ENCODE measurements around the gene VAV3. TPM values are rescaled to one million over a fixed set of nuclear protein-coding genes. Genes with fewer than 3 reads are reported as not detected.

VAV3 gene
- total RNA-seq, 5 donors from 2014 or later (not counting 1 experiment from before 2014, with no cell fraction given), result 3.7 to 13.4 (median 4.6) TPM

DNA sequence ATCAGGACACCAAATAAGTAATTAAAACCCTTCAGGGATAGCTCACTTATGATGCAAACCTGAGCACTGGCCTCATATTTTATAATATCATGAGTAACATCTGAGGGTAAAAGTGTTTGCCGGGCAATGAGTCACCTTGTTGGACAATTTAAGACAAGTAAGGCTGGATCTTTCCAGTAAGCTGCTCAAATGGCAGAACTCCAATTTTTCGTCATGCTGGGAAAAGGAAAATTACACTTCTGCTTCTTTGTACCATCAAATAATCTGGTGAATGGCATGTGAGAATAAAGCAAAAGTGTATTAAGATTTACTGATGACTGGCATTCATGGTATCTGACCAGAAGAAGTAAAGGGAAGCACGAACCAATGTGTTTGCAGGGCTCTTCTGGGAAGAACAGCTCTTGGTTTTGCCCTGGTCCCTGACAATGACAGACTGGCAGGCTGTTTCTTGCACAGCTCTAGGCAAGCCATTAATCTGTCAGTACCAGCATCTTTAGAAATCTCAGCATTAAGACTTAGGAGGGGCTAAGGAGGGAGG lies 392.2 kb downstream of the VAV3 start:
- CTCF ChIA-PET, result no interaction called here
- H3K36me3 Mint-ChIP-seq, result peaks cover 23% of the 10 kb centered on the region
- DNase-seq (no peak), ATAC-seq (replicated peaks in 1 of 4) (no peak)
- WGBS (ENCODE audit: insufficient coverage), result 75% methylated on average over 1 of the region's 3 CpGs
- peaks cover 5 to 7% of the 10 kb centered on the region in 2 donors for H3K36me3 ChIP-seq (ENCODE audit: control insufficient read depth in 2 of 2, extremely low read depth in 1 of 2, insufficient read depth in 1 of 2, low read length in 1 of 2)
- H3K9me3 Mint-ChIP-seq, result peaks cover 0 to 4% (median 0%) of the 10 kb centered on the region in 3 donors
- no peaks in the 10 kb centered on the region for H3K27me3 ChIP-seq (replicated peaks in 1 of 2; ENCODE audit: control insufficient read depth in 2 of 2, extremely low read depth in 1 of 2, insufficient read depth in 2 of 2, low read length in 1 of 2)
- no peaks in the 10 kb centered on the region for H3K9me3 ChIP-seq
- H3K4me1 ChIP-seq (ENCODE audit: control insufficient read depth in 1 of 2, extremely low read depth in 1 of 2, insufficient read depth in 2 of 2, low read length in 2 of 2), result no peaks in the 10 kb centered on the region
- H3K4me3 Mint-ChIP-seq, result no peak overlapping the region
- H3K27me3 Mint-ChIP-seq, result no peaks in the 10 kb centered on the region
- no peak overlapping the region for H3K4me3 ChIP-seq (ENCODE audit: control insufficient read depth in 1 of 2, extremely low read depth in 1 of 2, low read length in 1 of 2)
- no peak overlapping the region for H3K27ac Mint-ChIP-seq
- H3K27ac ChIP-seq (ENCODE audit: low read length), result no peak overlapping the region
- POLR2A ChIA-PET, result interaction anchor here in 1 of 2 donors (0.6 kb wide), 1 partner anchor 10 kb away, joined by 3 read pairs; no protein-coding TSS in a partner anchor
- no peaks in the 10 kb centered on the region for H3K4me1 Mint-ChIP-seq

DNA sequence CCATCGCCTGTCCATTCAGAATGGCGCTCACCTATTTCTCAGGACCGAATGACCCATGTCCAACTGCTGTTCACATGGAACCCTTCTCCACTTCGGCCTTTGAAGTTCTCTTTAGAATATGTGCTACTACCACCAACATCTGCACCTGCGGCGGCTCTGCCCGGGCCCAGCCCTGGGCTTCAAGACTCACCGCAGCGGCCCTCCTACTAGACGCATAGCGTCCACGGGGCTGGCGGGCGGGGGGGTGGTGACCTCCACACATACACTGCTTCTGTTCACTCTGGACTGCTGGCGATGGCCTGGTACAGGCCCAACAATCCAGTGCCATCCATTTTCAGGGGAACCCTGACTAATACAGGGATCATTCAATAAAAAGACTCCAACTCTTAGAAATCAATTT lies 394.2 kb downstream of the VAV3 start:
- 98% methylated on average over 11 of the region's 15 CpGs for WGBS (ENCODE audit: insufficient coverage)
- Mint-ChIP-seq H3K9me3 (peaks cover 0 to 7% (median 0%) of the 10 kb centered on the region in 3 donors), H3K4me3 (no peak overlapping the region)

DNA sequence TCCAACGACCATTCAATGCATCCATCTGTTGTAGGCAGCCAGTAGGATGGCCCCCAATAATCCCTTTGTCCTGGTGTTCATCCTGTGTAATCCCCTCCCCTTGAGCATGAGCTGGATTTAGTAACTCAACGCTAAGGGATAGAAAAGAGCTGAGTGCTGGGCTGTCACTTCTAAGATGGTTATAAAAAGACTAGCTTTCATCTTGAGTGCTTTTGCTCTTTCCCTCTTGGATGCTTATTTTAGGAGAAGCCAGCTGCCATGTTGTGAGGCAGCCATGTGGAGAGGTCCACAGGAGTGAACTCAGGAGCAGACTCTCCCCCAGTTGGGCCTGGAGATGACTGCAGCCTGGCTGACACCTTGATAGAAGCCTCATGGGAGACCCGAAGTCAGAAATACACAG lies 401.5 kb downstream of the VAV3 start:
- ChIA-PET POLR2A (interaction anchor here in 1 of 2 donors (0.6 kb wide), 1 partner anchor 63 kb away, joined by 3 read pairs; no protein-coding TSS in a partner anchor), CTCF (no interaction called here)
- WGBS (ENCODE audit: insufficient coverage), result 61% methylated on average over 2 of the region's 3 CpGs

More for the DNA sequence above, 394.2 kb downstream of the VAV3 start:
- Histone ChIP-seq H3K36me3 (ENCODE audit: control insufficient read depth in 2 of 2, extremely low read depth in 1 of 2, insufficient read depth in 1 of 2, low read length in 1 of 2) (peaks cover 5 to 7% of the 10 kb centered on the region in 2 donors), H3K4me1 (ENCODE audit: control insufficient read depth in 1 of 2, extremely low read depth in 1 of 2, insufficient read depth in 2 of 2, low read length in 2 of 2) (no peaks in the 10 kb centered on the region), H3K27me3 (replicated peaks in 1 of 2; ENCODE audit: control insufficient read depth in 2 of 2, extremely low read depth in 1 of 2, insufficient read depth in 2 of 2, low read length in 1 of 2) (no peaks in the 10 kb centered on the region), H3K9me3 (no peaks in the 10 kb centered on the region), H3K4me3 (ENCODE audit: control insufficient read depth in 1 of 2, extremely low read depth in 1 of 2, low read length in 1 of 2) (no peak overlapping the region), H3K27ac (ENCODE audit: low read length) (no peak overlapping the region)
- Mint-ChIP-seq H3K27me3 (no peaks in the 10 kb centered on the region), H3K4me1 (no peaks in the 10 kb centered on the region), H3K27ac (no peak overlapping the region), H3K36me3 (peaks cover 23% of the 10 kb centered on the region)
- ATAC-seq (replicated peaks in 1 of 4) (no peak), DNase-seq (peak in 1 of 35 experiments; percentile 7)
- POLR2A ChIA-PET, result no interaction called here
- CTCF ChIA-PET, result no interaction called here

DNA sequence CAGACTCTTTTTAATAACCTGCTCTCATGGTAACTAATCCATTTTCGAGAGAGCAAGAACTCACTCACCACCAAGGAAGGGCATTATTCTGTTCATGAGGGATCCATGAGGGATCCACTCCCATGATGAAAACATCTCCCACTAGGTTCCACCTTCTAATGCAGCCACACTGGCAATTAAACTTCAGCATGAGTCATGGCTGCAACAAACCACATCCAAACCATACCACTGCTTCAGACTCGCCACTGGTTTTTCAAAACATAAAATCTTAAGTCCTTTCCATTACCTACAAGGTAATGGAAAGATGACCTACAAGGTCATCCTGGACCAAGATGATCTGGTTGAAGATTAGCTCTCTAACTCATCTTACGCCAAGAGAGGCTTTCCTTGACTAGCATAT lies 405.1 kb downstream of the VAV3 start:
- DNase-seq (no peak), ATAC-seq (replicated peaks in 1 of 4) (no peak)
- peaks cover 0 to 2% of the 10 kb centered on the region in 2 experiments for H3K27me3 ChIP-seq (replicated peaks in 1 of 2; ENCODE audit: control insufficient read depth in 2 of 2, extremely low read depth in 1 of 2, insufficient read depth in 2 of 2, low read length in 1 of 2)
- Mint-ChIP-seq H3K4me1 (no peaks in the 10 kb centered on the region), H3K9me3 (no peaks in the 10 kb centered on the region), H3K27me3 (no peaks in the 10 kb centered on the region), H3K27ac (no peak overlapping the region), H3K4me3 (no peak overlapping the region), H3K36me3 (no peaks in the 10 kb centered on the region)
- no peak overlapping the region for H3K27ac ChIP-seq (ENCODE audit: low read length)
- no peaks in the 10 kb centered on the region for H3K9me3 ChIP-seq
- no peak overlapping the region for H3K4me3 ChIP-seq (ENCODE audit: control insufficient read depth in 1 of 2, extremely low read depth in 1 of 2, low read length in 1 of 2)
- peaks cover 0 to 2% of the 10 kb centered on the region in 2 experiments for H3K4me1 ChIP-seq (ENCODE audit: control insufficient read depth in 1 of 2, extremely low read depth in 1 of 2, insufficient read depth in 2 of 2, low read length in 2 of 2)
- 59% methylated on average over 2 of the region's 3 CpGs for WGBS (ENCODE audit: insufficient coverage)
- no peaks in the 10 kb centered on the region for H3K36me3 ChIP-seq (ENCODE audit: control insufficient read depth in 2 of 2, extremely low read depth in 1 of 2, insufficient read depth in 1 of 2, low read length in 1 of 2)
- POLR2A ChIA-PET, result no interaction called here
- CTCF ChIA-PET, result no interaction called here

More for the DNA sequence above, 401.5 kb downstream of the VAV3 start:
- no peaks in the 10 kb centered on the region for H3K4me1 ChIP-seq (ENCODE audit: control insufficient read depth in 1 of 2, extremely low read depth in 1 of 2, insufficient read depth in 2 of 2, low read length in 2 of 2)
- peaks cover 0 to 2% of the 10 kb centered on the region in 2 experiments for H3K27me3 ChIP-seq (replicated peaks in 1 of 2; ENCODE audit: control insufficient read depth in 2 of 2, extremely low read depth in 1 of 2, insufficient read depth in 2 of 2, low read length in 1 of 2)
- Mint-ChIP-seq H3K4me1 (no peaks in the 10 kb centered on the region), H3K9me3 (peaks cover 0 to 3% (median 0%) of the 10 kb centered on the region in 3 donors), H3K27ac (no peak overlapping the region), H3K36me3 (no peaks in the 10 kb centered on the region), H3K4me3 (no peak overlapping the region), H3K27me3 (no peaks in the 10 kb centered on the region)
- H3K36me3 ChIP-seq (ENCODE audit: control insufficient read depth in 2 of 2, extremely low read depth in 1 of 2, insufficient read depth in 1 of 2, low read length in 1 of 2), result no peaks in the 10 kb centered on the region
- ATAC-seq (replicated peaks in 1 of 4), result no peak
- no peak overlapping the region for H3K27ac ChIP-seq (ENCODE audit: low read length)
- H3K4me3 ChIP-seq (ENCODE audit: control insufficient read depth in 1 of 2, extremely low read depth in 1 of 2, low read length in 1 of 2), result no peak overlapping the region
- no peaks in the 10 kb centered on the region for H3K9me3 ChIP-seq
- DNase-seq, result no peak

DNA sequence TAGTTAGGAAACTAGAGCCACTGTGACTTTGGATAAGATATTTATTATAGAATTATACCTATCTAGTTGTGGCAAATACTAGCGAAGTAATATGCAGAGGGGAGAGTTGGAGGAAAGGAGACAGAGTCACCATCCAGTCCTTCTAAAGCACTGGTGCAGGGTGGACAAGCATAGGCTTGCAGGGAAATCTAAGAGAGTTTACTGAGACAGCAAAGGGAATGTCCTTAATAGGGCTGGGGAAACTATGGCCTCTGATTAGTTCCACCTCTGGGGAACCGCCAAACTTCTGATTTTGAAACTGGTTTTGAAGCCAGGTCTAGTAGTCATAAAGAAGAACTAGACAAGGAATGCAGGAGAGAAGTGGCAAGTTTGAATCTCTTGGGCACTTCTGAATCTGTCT lies 407.9 kb downstream of the VAV3 start:
- H3K27me3 ChIP-seq (replicated peaks in 1 of 2; ENCODE audit: control insufficient read depth in 2 of 2, extremely low read depth in 1 of 2, insufficient read depth in 2 of 2, low read length in 1 of 2), result no peaks in the 10 kb centered on the region
- DNase-seq, result no peak
- H3K9me3 Mint-ChIP-seq, result no peaks in the 10 kb centered on the region
- no peak overlapping the region for H3K4me3 Mint-ChIP-seq
- H3K4me1 Mint-ChIP-seq, result no peaks in the 10 kb centered on the region
- H3K27ac Mint-ChIP-seq, result no peak overlapping the region
- H3K27me3 Mint-ChIP-seq, result no peaks in the 10 kb centered on the region
- H3K9me3 ChIP-seq, result no peaks in the 10 kb centered on the region
- H3K4me1 ChIP-seq (ENCODE audit: control insufficient read depth in 1 of 2, extremely low read depth in 1 of 2, insufficient read depth in 2 of 2, low read length in 2 of 2), result peaks cover 0 to 2% of the 10 kb centered on the region in 2 experiments
- H3K27ac ChIP-seq (ENCODE audit: low read length), result no peak overlapping the region
- POLR2A ChIA-PET, result interaction anchor here in 1 of 2 donors (0.6 kb wide), 1 partner anchor 48 kb away, joined by 3 read pairs; no protein-coding TSS in a partner anchor
- WGBS (ENCODE audit: insufficient coverage), result 100% methylated on average over 1 of the region's 2 CpGs
- H3K36me3 ChIP-seq (ENCODE audit: control insufficient read depth in 2 of 2, extremely low read depth in 1 of 2, insufficient read depth in 1 of 2, low read length in 1 of 2), result no peaks in the 10 kb centered on the region
- no peak overlapping the region for H3K4me3 ChIP-seq (ENCODE audit: control insufficient read depth in 1 of 2, extremely low read depth in 1 of 2, low read length in 1 of 2)
- CTCF ChIA-PET, result no interaction called here
- ATAC-seq (replicated peaks in 1 of 4), result no peak
- no peaks in the 10 kb centered on the region for H3K36me3 Mint-ChIP-seq

DNA sequence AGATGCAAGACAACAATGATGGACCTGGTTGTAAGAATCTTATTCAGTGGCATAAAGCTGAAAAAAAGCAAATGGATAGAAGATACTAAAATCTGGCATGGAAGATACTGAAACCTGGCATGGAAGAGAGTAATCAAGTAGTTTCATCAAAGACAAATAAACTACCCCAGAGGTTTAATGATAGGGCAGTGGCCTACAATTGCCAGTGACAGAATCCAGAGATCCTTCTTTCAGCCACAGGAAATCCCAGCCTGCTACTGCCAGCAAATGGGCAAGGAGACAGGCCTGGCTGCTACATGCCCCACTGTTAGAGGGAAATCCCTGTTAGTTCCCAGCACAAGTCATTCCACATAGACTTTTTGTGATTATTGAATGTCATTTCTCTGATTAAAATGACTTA lies 409.4 kb downstream of the VAV3 start:
- ChIA-PET POLR2A (no interaction called here), CTCF (no interaction called here)
- H3K27me3 ChIP-seq (replicated peaks in 1 of 2; ENCODE audit: control insufficient read depth in 2 of 2, extremely low read depth in 1 of 2, insufficient read depth in 2 of 2, low read length in 1 of 2), result no peaks in the 10 kb centered on the region
- Mint-ChIP-seq H3K36me3 (no peaks in the 10 kb centered on the region), H3K27me3 (no peaks in the 10 kb centered on the region), H3K4me1 (no peaks in the 10 kb centered on the region), H3K27ac (no peak overlapping the region), H3K9me3 (no peaks in the 10 kb centered on the region), H3K4me3 (no peak overlapping the region)
- no peak overlapping the region for H3K27ac ChIP-seq (ENCODE audit: low read length)
- peaks cover 0 to 2% of the 10 kb centered on the region in 2 experiments for H3K4me1 ChIP-seq (ENCODE audit: control insufficient read depth in 1 of 2, extremely low read depth in 1 of 2, insufficient read depth in 2 of 2, low read length in 2 of 2)
- DNase-seq (no peak), ATAC-seq (replicated peaks in 1 of 4) (no peak)
- H3K36me3 ChIP-seq (ENCODE audit: control insufficient read depth in 2 of 2, extremely low read depth in 1 of 2, insufficient read depth in 1 of 2, low read length in 1 of 2), result no peaks in the 10 kb centered on the region
- no peak overlapping the region for H3K4me3 ChIP-seq (ENCODE audit: control insufficient read depth in 1 of 2, extremely low read depth in 1 of 2, low read length in 1 of 2)
- no peaks in the 10 kb centered on the region for H3K9me3 ChIP-seq

DNA sequence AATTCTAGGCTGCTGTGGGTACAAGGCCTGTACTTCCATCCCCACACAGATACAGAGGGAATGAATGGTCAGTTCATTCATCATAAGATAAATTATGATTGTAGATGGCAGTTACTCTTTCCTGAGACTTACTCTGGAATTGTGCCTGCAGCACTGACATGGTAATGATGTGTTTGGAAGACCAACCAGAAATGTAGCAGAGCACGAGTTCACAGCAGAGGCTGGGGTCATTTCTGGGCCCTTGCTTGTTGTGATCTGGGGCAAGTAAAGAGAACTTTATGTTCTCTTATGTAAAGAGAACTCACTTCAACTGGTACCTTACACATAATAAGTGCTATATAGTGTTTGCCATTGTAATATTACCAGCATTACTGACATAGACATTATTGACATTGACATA lies 412.2 kb downstream of the VAV3 start:
- H3K36me3 Mint-ChIP-seq, result no peaks in the 10 kb centered on the region
- Histone ChIP-seq H3K27me3 (replicated peaks in 1 of 2; ENCODE audit: control insufficient read depth in 2 of 2, extremely low read depth in 1 of 2, insufficient read depth in 2 of 2, low read length in 1 of 2) (no peaks in the 10 kb centered on the region), H3K36me3 (ENCODE audit: control insufficient read depth in 2 of 2, extremely low read depth in 1 of 2, insufficient read depth in 1 of 2, low read length in 1 of 2) (no peaks in the 10 kb centered on the region), H3K4me3 (ENCODE audit: control insufficient read depth in 1 of 2, extremely low read depth in 1 of 2, low read length in 1 of 2) (no peak overlapping the region), H3K4me1 (ENCODE audit: control insufficient read depth in 1 of 2, extremely low read depth in 1 of 2, insufficient read depth in 2 of 2, low read length in 2 of 2) (peaks cover 0 to 2% of the 10 kb centered on the region in 2 experiments), H3K27ac (ENCODE audit: low read length) (no peak overlapping the region), H3K9me3 (no peaks in the 10 kb centered on the region)
- H3K9me3 Mint-ChIP-seq, result no peaks in the 10 kb centered on the region
- ATAC-seq (replicated peaks in 1 of 4) (no peak), DNase-seq (no peak)
- H3K27me3 Mint-ChIP-seq, result no peaks in the 10 kb centered on the region
- POLR2A ChIA-PET, result no interaction called here
- H3K4me1 Mint-ChIP-seq, result no peaks in the 10 kb centered on the region
- 40% methylated on average over 1 of the region's 1 CpG for WGBS (ENCODE audit: insufficient coverage)
- H3K27ac Mint-ChIP-seq, result no peak overlapping the region
- CTCF ChIA-PET, result no interaction called here
- no peak overlapping the region for H3K4me3 Mint-ChIP-seq

All from T-cell (primary cell).